Brain microvascular endothelial cell (primary cell): Measurements from ENCODE around the gene DNAH12.
"Not testable (repeated sequence)": the region's sequence is repeated elsewhere in the genome, so short reads cannot be mapped to it uniquely, and the experiment has no call there.

ENCODE experiments used
- DNase-seq: peaks from one replicate; pipeline ENCODE4 v3.0.0-alpha.2; 2020
- H3K27ac ChIP-seq: fragments of 250-450 bp; sonication (Bioruptor Pico); 2 replicates; pipeline ENCODE4 v1.5.1; 2020; ENCODE audit warnings: mild to moderate bottlenecking, moderate library complexity
- H3K27me3 ChIP-seq: fragments of 250-450 bp; sonication (Bioruptor Pico); replicated peaks from 2 replicates; pipeline ENCODE4 v1.5.1; 2020; ENCODE audit warnings: mild to moderate bottlenecking
- H3K36me3 ChIP-seq: fragments of 250-450 bp; sonication (Bioruptor Pico); replicated peaks from 2 replicates; pipeline ENCODE4 v1.5.1; 2020; ENCODE audit warnings: mild to moderate bottlenecking
- H3K4me3 ChIP-seq: 2 replicates; pipeline ENCODE4 v1.5.1; 2011; ENCODE audit warnings: low read depth, mild to moderate bottlenecking, control low read depth, low read length, moderate library complexity
- in situ Hi-C: cut with HindIII; loops from 2 replicates; pipeline ENCODE4 v1.10.0; 2017; ENCODE audit warnings: low sequenced_read_pairs, low pct_ligation_motif_present
- TF ChIP-seq, protein P1 (sequence below): IDR thresholded peaks from 2 replicates; pipeline ENCODE4 v1.5.1; 2011; ENCODE audit warnings: low read depth, mild to moderate bottlenecking, moderate library complexity, low read length, control low read depth, inconsistent platforms; ENCODE audit errors: missing control alignments

DNAH12 gene

DNA sequence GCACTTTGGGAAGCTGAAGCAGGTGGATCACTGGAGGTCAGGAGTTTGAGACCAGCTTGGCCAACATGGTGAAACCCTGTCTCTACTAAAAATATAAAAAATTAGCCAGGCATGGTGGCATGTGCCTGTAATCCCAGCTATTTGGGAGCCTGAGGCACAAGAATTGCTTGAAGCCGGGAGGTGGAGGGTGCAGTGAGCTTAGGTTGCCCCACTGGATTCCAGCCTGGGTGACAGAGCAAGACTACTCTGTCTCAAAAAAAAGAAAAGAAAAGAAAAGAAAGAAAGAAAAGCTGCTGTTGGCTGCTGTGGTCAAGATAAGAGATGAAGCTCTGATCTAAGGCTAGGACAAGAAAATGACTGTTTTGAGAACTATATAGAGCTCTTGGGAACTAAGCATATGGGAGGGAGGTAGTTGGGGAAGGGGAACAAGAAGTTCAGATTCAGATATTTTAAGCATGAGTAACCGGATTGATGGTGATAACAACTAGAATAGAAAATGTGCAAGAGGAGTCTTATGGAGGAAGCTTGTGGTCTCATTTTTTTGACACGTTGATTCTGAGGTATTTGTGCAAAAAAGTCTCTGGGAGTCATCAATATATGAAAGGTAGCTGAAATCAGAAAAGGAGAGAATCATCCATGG lies 25.7 kb downstream of the DNAH12 start:
- TF ChIP-seq, protein P1, sequence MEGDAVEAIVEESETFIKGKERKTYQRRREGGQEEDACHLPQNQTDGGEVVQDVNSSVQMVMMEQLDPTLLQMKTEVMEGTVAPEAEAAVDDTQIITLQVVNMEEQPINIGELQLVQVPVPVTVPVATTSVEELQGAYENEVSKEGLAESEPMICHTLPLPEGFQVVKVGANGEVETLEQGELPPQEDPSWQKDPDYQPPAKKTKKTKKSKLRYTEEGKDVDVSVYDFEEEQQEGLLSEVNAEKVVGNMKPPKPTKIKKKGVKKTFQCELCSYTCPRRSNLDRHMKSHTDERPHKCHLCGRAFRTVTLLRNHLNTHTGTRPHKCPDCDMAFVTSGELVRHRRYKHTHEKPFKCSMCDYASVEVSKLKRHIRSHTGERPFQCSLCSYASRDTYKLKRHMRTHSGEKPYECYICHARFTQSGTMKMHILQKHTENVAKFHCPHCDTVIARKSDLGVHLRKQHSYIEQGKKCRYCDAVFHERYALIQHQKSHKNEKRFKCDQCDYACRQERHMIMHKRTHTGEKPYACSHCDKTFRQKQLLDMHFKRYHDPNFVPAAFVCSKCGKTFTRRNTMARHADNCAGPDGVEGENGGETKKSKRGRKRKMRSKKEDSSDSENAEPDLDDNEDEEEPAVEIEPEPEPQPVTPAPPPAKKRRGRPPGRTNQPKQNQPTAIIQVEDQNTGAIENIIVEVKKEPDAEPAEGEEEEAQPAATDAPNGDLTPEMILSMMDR: no peak
- H3K4me3 ChIP-seq: no peak overlapping the region
- H3K27me3 ChIP-seq: no peaks in the 10 kb centered on the region
- H3K36me3 ChIP-seq: no peaks in the 10 kb centered on the region
- in situ Hi-C loops: no loop called here
- H3K27ac ChIP-seq: peak overlapping the region; percentile 63
- peak; percentile 70 for DNase-seq

DNA sequence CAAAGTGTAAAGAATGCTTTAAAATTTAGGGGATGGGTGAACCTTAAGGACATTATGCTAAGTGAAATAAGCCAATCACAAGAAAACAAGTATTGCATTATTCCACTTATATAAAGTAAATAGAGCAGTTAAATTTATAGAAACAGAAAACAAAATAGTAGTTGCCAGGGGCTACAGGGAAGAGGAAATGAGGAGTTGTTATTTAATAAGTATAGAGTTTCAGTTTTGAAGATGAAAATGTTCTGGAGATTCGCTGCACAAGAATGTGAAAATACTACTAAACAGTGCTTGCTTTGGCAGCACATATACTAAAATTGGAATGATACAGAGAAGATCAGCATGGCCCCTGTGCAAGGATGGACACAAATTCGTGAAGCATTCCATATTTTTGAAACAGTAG lies 32.0 kb downstream of the DNAH12 start:
- no peak for DNase-seq
- H3K27ac ChIP-seq: no peak overlapping the region
- in situ Hi-C loops: no loop called here
- TF ChIP-seq, protein P1: no peak
- H3K4me3 ChIP-seq: no peak overlapping the region
- no peaks in the 10 kb centered on the region for H3K27me3 ChIP-seq
- no peaks in the 10 kb centered on the region for H3K36me3 ChIP-seq

DNA sequence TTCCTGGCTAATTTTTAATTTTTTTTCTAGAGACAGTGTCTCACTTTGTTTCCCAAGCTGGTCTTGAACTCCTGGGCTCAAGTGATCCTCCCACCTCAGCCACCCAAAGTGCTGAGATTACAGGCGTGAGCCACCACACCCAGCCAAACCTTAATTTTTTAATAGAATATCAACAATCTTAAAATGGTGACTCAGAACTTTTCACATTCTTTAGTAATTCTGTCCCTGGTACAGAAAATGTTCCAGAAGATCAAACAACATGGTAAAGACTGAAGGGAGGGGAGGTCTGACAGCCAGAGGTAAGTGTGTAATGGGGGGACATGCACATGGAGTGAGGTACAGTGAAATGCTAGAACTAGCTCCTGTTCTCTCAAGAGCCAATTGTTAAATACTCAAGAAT lies 38.2 kb downstream of the DNAH12 start:
- Histone ChIP-seq H3K36me3 (no peaks in the 10 kb centered on the region), H3K27ac (no peak overlapping the region), H3K27me3 (no peaks in the 10 kb centered on the region), H3K4me3 (no peak overlapping the region)
- in situ Hi-C loops: no loop called here
- no peak for DNase-seq
- TF ChIP-seq, protein P1: no peak

DNA sequence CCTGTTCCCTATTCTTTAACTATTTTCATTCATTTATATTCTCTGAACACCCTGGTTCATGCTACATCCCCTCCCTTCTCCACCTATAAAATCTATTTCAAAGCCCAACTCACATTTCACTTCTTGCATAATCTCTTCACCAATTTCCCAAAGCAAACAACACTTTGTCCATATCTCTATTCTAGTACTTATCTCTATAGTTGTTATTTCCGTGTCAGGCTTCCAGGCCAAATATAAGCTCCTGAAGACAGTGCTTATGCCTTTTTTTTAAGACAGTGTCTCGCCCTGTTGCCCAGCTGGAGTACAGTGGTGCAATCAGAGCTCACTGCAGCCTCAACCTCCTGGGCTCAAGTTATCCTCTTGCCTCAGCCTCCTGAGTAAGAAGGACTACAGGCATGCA lies 43.6 kb downstream of the DNAH12 start:
- H3K27ac ChIP-seq: no peak overlapping the region
- TF ChIP-seq, protein P1: no peak
- no peaks in the 10 kb centered on the region for H3K36me3 ChIP-seq
- no peak overlapping the region for H3K4me3 ChIP-seq
- H3K27me3 ChIP-seq: no peaks in the 10 kb centered on the region
- in situ Hi-C loops: no loop called here
- no peak for DNase-seq

DNA sequence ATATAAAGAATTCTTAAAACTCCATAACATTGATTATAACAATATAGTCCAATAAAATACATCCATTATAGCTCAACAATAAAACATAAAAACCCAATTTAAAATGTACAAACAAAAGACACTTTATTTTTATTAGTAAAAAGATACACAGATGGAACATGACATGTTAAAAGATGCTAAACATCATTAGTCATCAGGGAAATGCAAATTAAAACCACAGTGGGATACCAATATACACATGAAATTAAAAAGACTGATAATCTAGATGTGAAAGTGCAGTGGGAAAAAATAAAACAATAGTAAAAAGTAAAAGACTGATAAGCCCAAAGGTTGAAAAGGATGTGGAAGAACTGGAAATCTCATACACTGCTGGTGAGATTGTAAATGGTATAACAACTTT lies 46.2 kb downstream of the DNAH12 start:
- DNase-seq: no peak
- H3K4me3 ChIP-seq: no peak overlapping the region
- in situ Hi-C loops: no loop called here
- no peaks in the 10 kb centered on the region for H3K36me3 ChIP-seq
- H3K27ac ChIP-seq: no peak overlapping the region
- TF ChIP-seq, protein P1: no peak
- no peaks in the 10 kb centered on the region for H3K27me3 ChIP-seq

DNA sequence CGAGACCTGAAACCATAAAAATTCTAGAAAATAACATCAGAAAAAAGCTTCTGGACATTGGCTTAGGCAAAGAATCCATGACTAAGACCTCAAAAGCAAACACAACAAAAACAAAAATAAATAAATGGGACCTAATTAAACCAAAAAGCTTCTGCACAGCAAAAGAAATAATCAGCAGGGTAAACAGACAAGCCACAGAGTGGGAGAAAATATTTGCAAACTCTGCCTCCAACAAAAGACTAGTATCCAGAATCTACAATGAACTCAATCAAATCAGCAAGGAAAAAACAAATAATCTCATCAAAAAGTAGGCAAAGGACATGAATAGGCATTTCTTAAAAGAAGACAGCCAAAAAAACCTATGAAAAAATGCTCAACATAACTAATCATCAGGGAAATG lies 59.6 kb downstream of the DNAH12 start:
- Histone ChIP-seq H3K36me3 (no peaks in the 10 kb centered on the region), H3K4me3 (no peak overlapping the region), H3K27ac (no peak overlapping the region), H3K27me3 (no peaks in the 10 kb centered on the region)
- in situ Hi-C loops: no loop called here
- DNase-seq: no peak
- TF ChIP-seq, protein P1: no peak

DNA sequence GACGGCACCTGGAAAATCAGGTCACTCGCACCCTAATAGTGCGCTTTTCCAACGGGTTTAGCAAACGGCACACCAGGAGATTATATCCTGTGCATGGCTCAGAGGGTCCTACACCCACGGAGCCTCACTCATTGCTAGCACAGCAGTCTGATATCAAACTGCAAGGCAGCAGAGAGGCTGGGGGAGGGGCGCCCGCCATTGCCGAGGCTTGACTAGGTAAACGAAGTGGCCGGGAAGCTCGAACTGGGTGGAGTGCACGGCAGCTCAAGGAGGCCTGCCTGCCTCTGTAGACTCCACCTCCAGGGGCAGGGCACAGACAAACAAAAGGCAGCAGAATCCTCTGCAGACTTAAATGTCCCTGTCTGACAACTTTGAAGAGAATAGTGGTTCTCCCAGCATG lies 67.0 kb downstream of the DNAH12 start:
- H3K27ac ChIP-seq, DNase-seq, H3K4me3 ChIP-seq, H3K36me3 ChIP-seq, in situ Hi-C loops, H3K27me3 ChIP-seq: not testable (repeated sequence)
